K562 treated with DMSO at 1 percent for 12 hours (cell line): ENCODE measurements around the gene RPN2. TPM values are rescaled to one million over a fixed set of nuclear protein-coding genes. Genes with fewer than 3 reads are reported as not detected.

Source experiments
- total RNA-seq: library from RNA; unstranded; fragments of 300-600 nt; gene quantifications from 2 replicates; pipeline ENCODE4 v1.2.3, GENCODE V29; 2022; ENCODE audit not compliant: insufficient read depth

RPN2 gene
- total RNA-seq, result 192 and 365 TPM in 2 replicates

DNA sequence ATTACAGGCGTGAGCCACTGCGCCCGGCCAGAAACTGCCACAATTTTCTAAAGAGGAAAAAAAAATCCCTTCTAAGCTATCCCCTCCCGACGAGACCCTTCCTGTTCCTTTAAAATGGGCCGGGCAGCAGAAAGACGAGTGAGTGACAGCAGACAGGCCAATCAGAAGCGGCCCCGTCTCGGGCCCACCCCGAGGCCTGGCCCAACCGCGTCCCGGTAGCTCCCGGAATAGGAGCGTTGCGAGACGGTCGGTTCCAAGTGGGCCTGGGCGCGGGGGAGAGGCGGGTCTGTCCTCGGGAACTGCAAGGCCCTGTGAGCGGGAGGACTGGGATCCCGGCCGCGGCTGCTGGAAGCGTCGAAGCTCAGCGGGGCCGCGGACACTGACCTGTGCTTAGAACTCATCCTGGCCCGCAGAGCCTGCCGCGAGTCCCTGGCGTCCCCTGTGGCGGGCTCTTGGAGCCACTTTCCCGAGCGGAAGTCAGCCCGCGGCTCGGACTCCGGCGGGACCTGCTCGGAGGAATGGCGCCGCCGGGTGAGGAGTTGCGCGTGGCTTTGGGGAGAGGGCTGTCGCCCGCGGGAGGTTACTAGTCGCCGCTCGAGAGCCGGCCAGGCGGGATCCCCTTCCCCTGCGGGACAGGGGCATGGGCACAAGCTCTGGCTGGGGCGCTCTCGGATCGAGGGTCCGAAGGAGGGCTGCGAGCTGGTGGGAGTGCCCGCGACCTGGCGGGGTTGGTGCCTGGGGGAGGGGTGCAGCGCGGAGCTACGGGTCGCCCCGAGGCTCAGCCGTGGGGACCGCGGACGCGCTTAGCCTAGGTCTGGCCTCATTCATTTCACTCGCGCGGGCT, at the start of gene RPN2, which contains the start of gene MROH8:
Gene RPN2 (plus strand): TSS at position 492 of the 844 bp plus-strand sequence. CDS start 27 bp downstream, at position 519.
Gene MROH8 (minus strand): TSS at position 710 of the 844 bp plus-strand sequence.

DNA sequence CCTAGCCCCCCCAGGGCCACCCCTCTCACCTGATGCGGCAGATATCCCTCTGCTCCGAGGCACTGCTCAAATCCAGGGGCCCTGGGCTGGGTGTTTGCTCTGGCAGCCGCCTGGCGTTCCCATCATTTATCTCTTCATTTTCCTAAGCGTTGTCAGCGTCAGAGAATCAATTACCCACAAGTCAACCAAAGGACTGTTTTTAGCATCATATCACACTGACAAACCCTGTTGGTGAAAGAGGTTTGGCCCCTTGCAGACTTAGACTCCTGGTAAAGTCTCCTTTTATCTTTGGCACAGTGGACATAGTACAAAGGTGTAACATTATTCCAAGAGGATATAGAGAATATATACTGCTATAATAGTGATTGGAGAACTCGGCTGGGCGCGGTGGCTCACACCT, 82.6 kb downstream of the RPN2 start, which contains the start of gene GHRH:
Gene GHRH (minus strand): TSS at position 101 of the 400 bp plus-strand sequence. CDS start 4,925 bp downstream, outside the sequence.

Other genes starting within 250 kb of the RPN2 start
- 12.8 and 25.9 TPM in 2 replicates for gene SAMHD1, start 227.6 kb upstream of the RPN2 start, total RNA-seq
- 3.8 and 14.2 TPM in 2 replicates for gene RBL1, start 83.3 kb upstream of the RPN2 start, total RNA-seq
- 0.30 TPM in 1 of 2 replicates, not detected in the other for gene MROH8, start 218 bp downstream of the RPN2 start, total RNA-seq
- not detected in 2 replicates for gene GHRH, start 82.5 kb downstream of the RPN2 start, total RNA-seq
- 14.8 and 22.0 TPM in 2 replicates for gene MANBAL, start 110.3 kb downstream of the RPN2 start, total RNA-seq
- gene SRC, start 166.8 kb downstream of the RPN2 start, total RNA-seq, result 3.2 and 7.9 TPM in 2 replicates